Activated T-cell treated with anti-CD3 and anti-CD28 coated beads, Interleukin-2, amount 50 U/mL, for 1 hour (primary cell): Measurements from ENCODE around the gene ABCA1.
"Not testable (repeated sequence)": the region's sequence is repeated elsewhere in the genome, so short reads cannot be mapped to it uniquely, and the experiment has no call there.

Source experiments
- DNase-seq: peaks from one replicate; pipeline ENCODE4 v3.0.0-alpha.2; 2020

Gene ABCA1

GRCh38 chr9:104927912-104928740 lies at the start of gene ABCA1:
Gene ABCA1 (minus strand): TSS chr9:104928155. CDS start chr9:104903679, 24,476 bp downstream.
- DNase-seq, result peak; percentile 73

GRCh38 chr9:104977580-104977979 lies 49.6 kb upstream of the ABCA1 start:
- DNase-seq, result no peak

GRCh38 chr9:104977168-104977567 lies 49.2 kb upstream of the ABCA1 start:
- no peak for DNase-seq

GRCh38 chr9:104975966-104976595 lies 48.1 kb upstream of the ABCA1 start:
- not testable (repeated sequence) for DNase-seq

GRCh38 chr9:104974053-104974962 lies 46.4 kb upstream of the ABCA1 start:
- DNase-seq, result no peak

- DNase-seq, result no peak
These were observed 44.4 kb upstream of the ABCA1 start for GRCh38 chr9:104972242-104972866.

- DNase-seq, result no peak
These were observed 43.6 kb upstream of the ABCA1 start for GRCh38 chr9:104971511-104971910.

GRCh38 chr9:104970271-104970987 lies 42.5 kb upstream of the ABCA1 start:
- no peak for DNase-seq

GRCh38 chr9:104969116-104969515 lies 41.2 kb upstream of the ABCA1 start:
- DNase-seq, result no peak

- DNase-seq, result peak; percentile 93
These were observed 40.3 kb upstream of the ABCA1 start for GRCh38 chr9:104968025-104968982.

- DNase-seq, result no peak
These were observed 35.1 kb upstream of the ABCA1 start for GRCh38 chr9:104963076-104963475.

- no peak for DNase-seq
These were observed 33.9 kb upstream of the ABCA1 start for GRCh38 chr9:104961701-104962359.

- no peak for DNase-seq
These were observed 33.3 kb upstream of the ABCA1 start for GRCh38 chr9:104961238-104961637.

- DNase-seq, result no peak
These were observed 32.7 kb upstream of the ABCA1 start for GRCh38 chr9:104960662-104961061.

GRCh38 chr9:104958751-104959150 lies 30.8 kb upstream of the ABCA1 start:
- no peak for DNase-seq

GRCh38 chr9:104958006-104958405 lies 30.1 kb upstream of the ABCA1 start:
- DNase-seq, result not testable (repeated sequence)

GRCh38 chr9:104951487-104951886 lies 23.5 kb upstream of the ABCA1 start:
- no peak for DNase-seq

- DNase-seq, result no peak
These were observed 22.9 kb upstream of the ABCA1 start for GRCh38 chr9:104950838-104951237.

- DNase-seq, result no peak
These were observed 20.3 kb upstream of the ABCA1 start for GRCh38 chr9:104948277-104948676.

- DNase-seq, result no peak
These were observed 16.9 kb upstream of the ABCA1 start for GRCh38 chr9:104944871-104945270.
